Omental fat pad (tissue), 4 donors: Measurements from ENCODE around the gene SEMA5A. TPM values are rescaled to one million over a fixed set of nuclear protein-coding genes. Genes with fewer than 3 reads are reported as not detected.

Experiments used
- ATAC-seq: fragments of 150-250 bp; one replicate; pipeline ENCODE4 v1.9.1; 2016; ENCODE audit warnings: mild to moderate bottlenecking, moderate library complexity; ENCODE audit not compliant: low FRiP score
- DNase-seq: peaks from one replicate; pipeline ENCODE4 v3.0.0-alpha.2; 2019; ENCODE audit warnings: low spot score
- CTCF ChIP-seq, 3 donors: fragments of 450-650 bp; IDR thresholded peaks; one replicate each; pipeline ENCODE4 v1.5.1; 2016 to 2017; ENCODE audit warnings: antibody characterized with exemption in 3 of 3, mild to moderate bottlenecking in 3 of 3, moderate library complexity in 2 of 3
- total RNA-seq, 4 donors: library from RNA; depleted of rRNA; stranded (reverse); fragments of >200 nt; gene quantifications; one replicate each; pipeline ENCODE4 v1.1.0, GENCODE V29; 2016

Gene SEMA5A
- total RNA-seq, 4 donors from 2014 or later: 6.3 to 60.2 (median 22.1) TPM

- DNase-seq (no peak), ATAC-seq (no peak)
- TF ChIP-seq CTCF (IDR thresholded peaks at IDR 0.05): no peak
Observed at GRCh38 chr5:9543311-9543920, 2.5 kb downstream of the SEMA5A start.

- DNase-seq (no peak), ATAC-seq (no peak)
- no peak for TF ChIP-seq CTCF (IDR thresholded peaks at IDR 0.05)
Observed at GRCh38 chr5:9540791-9541190, 5.1 kb downstream of the SEMA5A start.

- no peak for DNase-seq
- no peak for ATAC-seq
- no peak for TF ChIP-seq CTCF (IDR thresholded peaks at IDR 0.05)
Observed at GRCh38 chr5:9538504-9538903, 7.4 kb downstream of the SEMA5A start.

GRCh38 chr5:9537223-9538141 lies 8.4 kb downstream of the SEMA5A start:
- ATAC-seq (no peak), DNase-seq (no peak)
- TF ChIP-seq CTCF (IDR thresholded peaks at IDR 0.05): no peak

GRCh38 chr5:9536717-9537116 lies 9.2 kb downstream of the SEMA5A start:
- ATAC-seq: no peak
- DNase-seq: no peak
- TF ChIP-seq CTCF (IDR thresholded peaks at IDR 0.05): no peak

GRCh38 chr5:9534881-9535517 lies 10.9 kb downstream of the SEMA5A start:
- TF ChIP-seq CTCF (IDR thresholded peaks at IDR 0.05): no peak
- no peak for DNase-seq
- ATAC-seq: peak; percentile 81
